PC-9 (cell line): Measurements from ENCODE around the gene CNNM4. TPM values are rescaled to one million over a fixed set of nuclear protein-coding genes. Genes with fewer than 3 reads are reported as not detected.

Experiments used
- BruUV-seq: library from RNA; stranded (reverse); fragments of 400-500 nt; replicated peaks from 2 replicates; lab custom pipeline; 2021; lab: Mats Ljungman, UMichigan
- CTCF ChIA-PET: fragments of 300-600 bp; sonication (Branson Sonifier 250); formaldehyde crosslinking; loops from one replicate; lab custom pipeline; 2022; ENCODE audit warnings: antibody characterized with exemption; lab: Charles Lee
- POLR2A ChIA-PET: fragments of 300-600 bp; sonication (Branson Sonifier 250); formaldehyde crosslinking; loops from one replicate; lab custom pipeline; 2022; ENCODE audit warnings: antibody characterized with exemption; ENCODE audit not compliant: unreplicated experiment; lab: Charles Lee
- DNase-seq, 2 experiments: peaks; one replicate each; pipeline versions ENCODE4 v3.0.0 to v3.0.0-alpha.2; 2015 to 2022; ENCODE audit warnings: mixed read lengths in 1 of 2
- H2AFZ ChIP-seq: fragments of 200-600 bp; sonication (generic); 2 replicates; pipeline ENCODE4 v1.8.1; 2017; ENCODE audit warnings: antibody characterized with exemption
- H3F3A ChIP-seq: fragments of 200-600 bp; sonication (generic); 2 replicates; pipeline ENCODE4 v1.8.1; 2017; ENCODE audit warnings: antibody characterized with exemption, mild to moderate bottlenecking, low read depth; ENCODE audit not compliant: insufficient read depth
- H3K27ac ChIP-seq: fragments of 200-600 bp; sonication (generic); 2 replicates; pipeline ENCODE4 v1.6.1; 2016; ENCODE audit warnings: mixed run types
- H3K27me3 ChIP-seq: fragments of 200-600 bp; sonication (generic); 2 replicates; pipeline ENCODE4 v1.6.1; 2016; ENCODE audit warnings: low read depth, mixed run types; ENCODE audit not compliant: insufficient read depth
- H3K36me3 ChIP-seq: fragments of 200-600 bp; sonication (generic); 2 replicates; pipeline ENCODE4 v1.6.1; 2016; ENCODE audit warnings: low read depth, mixed run types
- H3K4me1 ChIP-seq: fragments of 200-600 bp; sonication (generic); replicated peaks from 2 replicates; pipeline ENCODE4 v1.6.1; 2016; ENCODE audit warnings: mixed run types; ENCODE audit not compliant: insufficient read depth
- H3K4me2 ChIP-seq: fragments of 200-600 bp; sonication (generic); 2 replicates; pipeline ENCODE4 v1.6.1; 2017; ENCODE audit warnings: mixed run types
- H3K4me3 ChIP-seq: fragments of 200-600 bp; sonication (generic); 2 replicates; pipeline ENCODE4 v1.6.1; 2016; ENCODE audit warnings: mixed run types
- H3K79me2 ChIP-seq: fragments of 200-600 bp; sonication (generic); 2 replicates; pipeline ENCODE4 v1.6.1; 2017; ENCODE audit warnings: low read depth, mixed run types
- H3K9me2 ChIP-seq: fragments of 200-600 bp; sonication (generic); 2 replicates; pipeline ENCODE4 v1.8.1; 2017; ENCODE audit warnings: mild to moderate bottlenecking; ENCODE audit not compliant: insufficient read depth
- H3K9me3 ChIP-seq: fragments of 200-600 bp; sonication (generic); 2 replicates; pipeline ENCODE4 v1.8.1; 2016; ENCODE audit warnings: low read depth; ENCODE audit not compliant: insufficient read depth
- H4K20me1 ChIP-seq: fragments of 200-600 bp; sonication (generic); 2 replicates; pipeline ENCODE4 v1.8.1; 2017; ENCODE audit not compliant: insufficient read depth
- CTCF ChIP-seq: fragments of 200-600 bp; sonication (generic); conservative IDR thresholded peaks from 2 replicates; pipeline ENCODE4 v1.6.1; 2017; ENCODE audit warnings: mixed run types, antibody characterized with exemption, mild to moderate bottlenecking, moderate library complexity
- EZH2 ChIP-seq: fragments of 200-600 bp; sonication (generic); IDR thresholded peaks from 2 replicates; pipeline ENCODE4 v1.8.0; 2017; ENCODE audit warnings: antibody characterized with exemption, low read depth
- intact Hi-C: fragments of 100-400 bp; cut with micrococcal nuclease; formaldehyde crosslinking; loops from one replicate; pipeline ENCODE4 v1.10.0; 2022; ENCODE audit not compliant: unreplicated experiment
- total RNA-seq: library from RNA; stranded (reverse); gene quantifications from 2 replicates; pipeline ENCODE4 v1.2.3, GENCODE V29; 2021

The CNNM4 gene
- total RNA-seq, 1 experiment from 2014 or later = 31.4 TPM

DNA sequence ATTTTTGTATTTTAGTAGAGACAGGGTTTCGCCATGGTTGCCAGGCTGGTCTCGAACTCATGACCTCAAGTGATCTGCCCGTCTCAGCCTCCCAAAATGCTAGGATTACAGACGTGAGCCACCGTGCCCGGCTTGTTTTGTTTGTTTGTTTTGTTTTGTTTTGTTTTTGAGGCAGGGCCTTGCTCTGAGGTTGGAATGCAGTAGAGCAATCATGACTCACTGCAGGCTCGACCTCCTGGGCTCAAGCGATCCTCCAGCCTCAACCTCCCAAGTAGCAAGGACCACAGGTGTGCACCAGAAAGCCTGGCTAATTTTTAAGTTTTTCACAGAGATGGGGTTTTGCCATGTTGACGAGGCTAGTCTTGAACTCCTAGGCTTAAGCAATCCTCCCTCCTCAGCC is 8.9 kb upstream of the CNNM4 start:
- ChIA-PET POLR2A (no interaction called here), CTCF (no interaction called here)
- no peak overlapping the region for H3K27ac ChIP-seq
- H3K4me1 ChIP-seq = peaks cover 28% of the 10 kb centered on the region
- peak; percentile 24 to 82 for DNase-seq
- no peaks in the 10 kb centered on the region for H3K9me3 ChIP-seq
- no peaks in the 10 kb centered on the region for H3K27me3 ChIP-seq
- intact Hi-C loops = no loop called here
- H2AFZ ChIP-seq = no peak overlapping the region
- H3F3A ChIP-seq = peaks cover 32% of the 10 kb centered on the region
- H3K9me2 ChIP-seq = no peaks in the 10 kb centered on the region
- H4K20me1 ChIP-seq = no peaks in the 10 kb centered on the region
- H3K4me3 ChIP-seq = no peak overlapping the region
- H3K36me3 ChIP-seq = no peaks in the 10 kb centered on the region
- no peaks in the 10 kb centered on the region for H3K79me2 ChIP-seq
- BruUV-seq = no TSS peak
- no peak for TF ChIP-seq EZH2
- TF ChIP-seq CTCF = no peak
- H3K4me2 ChIP-seq = no peak overlapping the region

GRCh38 chr2:96753661-96754282 is 6.9 kb upstream of the CNNM4 start:
- ChIA-PET POLR2A (no interaction called here), CTCF (interaction anchor here (0.6 kb wide), 1 partner anchor 203 kb away, joined by 3 read pairs; no protein-coding TSS in a partner anchor)
- Histone ChIP-seq H2AFZ (no peak overlapping the region), H3K79me2 (no peaks in the 10 kb centered on the region), H3K36me3 (no peaks in the 10 kb centered on the region), H3K27me3 (no peaks in the 10 kb centered on the region), H3K9me2 (no peaks in the 10 kb centered on the region), H3K4me2 (peak overlapping the region; percentile 3), H3F3A (peaks cover 28% of the 10 kb centered on the region), H3K27ac (peak overlapping the region; percentile 16; the same call in 1 of the 2 replicates), H3K9me3 (no peaks in the 10 kb centered on the region), H3K4me3 (no peak overlapping the region), H3K4me1 (peaks cover 24% of the 10 kb centered on the region), H4K20me1 (no peaks in the 10 kb centered on the region)
- TF ChIP-seq CTCF (no peak), EZH2 (no peak)
- peak in 1 of 2 experiments; percentile 80 for DNase-seq
- intact Hi-C loops = no loop called here
- BruUV-seq = no TSS peak

GRCh38 chr2:96754317-96754716 is 6.4 kb upstream of the CNNM4 start:
- ChIA-PET CTCF (no interaction called here), POLR2A (no interaction called here)
- intact Hi-C loops = no loop called here
- Histone ChIP-seq H3K4me2 (no peak overlapping the region), H3K4me1 (peaks cover 24% of the 10 kb centered on the region), H2AFZ (no peak overlapping the region), H3K9me3 (no peaks in the 10 kb centered on the region), H3K27me3 (no peaks in the 10 kb centered on the region), H3F3A (peaks cover 30% of the 10 kb centered on the region), H3K27ac (no peak overlapping the region), H4K20me1 (no peaks in the 10 kb centered on the region), H3K4me3 (no peak overlapping the region), H3K9me2 (no peaks in the 10 kb centered on the region), H3K36me3 (no peaks in the 10 kb centered on the region), H3K79me2 (no peaks in the 10 kb centered on the region)
- DNase-seq = no peak
- BruUV-seq = no TSS peak
- TF ChIP-seq EZH2 = no peak
- no peak for TF ChIP-seq CTCF
